H9 (cell line): ENCODE measurements around the gene EDEM2. TPM values are rescaled to one million over a fixed set of nuclear protein-coding genes. Genes with fewer than 3 reads are reported as not detected.

Source experiments
- DNase-seq: peaks from one replicate; pipeline ENCODE4 v3.0.0-alpha.2; 2017
- H2AFZ ChIP-seq: one replicate; pipeline ENCODE4 v1.6.1; 2013; ENCODE audit warnings: mild to moderate bottlenecking, low read length, control low read depth, moderate library complexity
- H2AK5ac ChIP-seq: 2 replicates; pipeline ENCODE4 v1.6.1; 2013; ENCODE audit warnings: low read length, control low read depth, mixed read lengths; ENCODE audit not compliant: insufficient read length
- H2BK120ac ChIP-seq: one replicate; pipeline ENCODE4 v1.6.1; 2013; ENCODE audit warnings: low read depth, mild to moderate bottlenecking, low read length, control low read depth, inconsistent platforms; ENCODE audit not compliant: poor library complexity, severe bottlenecking
- H2BK12ac ChIP-seq: 2 replicates; pipeline ENCODE4 v1.6.1; 2013; ENCODE audit warnings: low read length, control low read depth, mixed read lengths, low read depth; ENCODE audit not compliant: insufficient read length
- H2BK15ac ChIP-seq: 2 replicates; pipeline ENCODE4 v1.6.1; 2013; ENCODE audit warnings: low read depth, low read length, control low read depth
- H2BK20ac ChIP-seq: one replicate; pipeline ENCODE4 v1.6.1; 2013; ENCODE audit warnings: low read depth, mild to moderate bottlenecking, low read length, control low read depth, inconsistent platforms; ENCODE audit not compliant: poor library complexity, severe bottlenecking
- H2BK5ac ChIP-seq: 2 replicates; pipeline ENCODE4 v1.6.1; 2013; ENCODE audit warnings: low read length, control low read depth, mixed read lengths; ENCODE audit not compliant: insufficient read length
- H3K14ac ChIP-seq: 2 replicates; pipeline ENCODE4 v1.6.1; 2013; ENCODE audit warnings: low read length, control low read depth; ENCODE audit not compliant: insufficient read depth
- H3K18ac ChIP-seq: 2 replicates; pipeline ENCODE4 v1.6.1; 2013; ENCODE audit warnings: low read depth, mild to moderate bottlenecking, mixed read lengths, low read length, control low read depth; ENCODE audit not compliant: insufficient read length
- H3K23ac ChIP-seq: 2 replicates; pipeline ENCODE4 v1.6.1; 2013; ENCODE audit warnings: low read length, control low read depth, mixed read lengths, low read depth; ENCODE audit not compliant: insufficient read length
- H3K23me2 ChIP-seq: 2 replicates; pipeline ENCODE4 v1.6.1; 2013; ENCODE audit warnings: low read depth, mild to moderate bottlenecking, mixed read lengths, low read length, control low read depth; ENCODE audit not compliant: insufficient read length, poor library complexity, severe bottlenecking
- H3K27ac ChIP-seq: 2 replicates; pipeline ENCODE4 v1.5.1; 2013; ENCODE audit warnings: low read length, control low read depth, mixed read lengths, low read depth; ENCODE audit not compliant: insufficient read length
- H3K27me3 ChIP-seq: 2 replicates; pipeline ENCODE4 v1.6.1; 2013; ENCODE audit warnings: low read length, control low read depth, inconsistent platforms; ENCODE audit not compliant: insufficient read depth
- H3K4ac ChIP-seq: 2 replicates; pipeline ENCODE4 v1.6.1; 2013; ENCODE audit warnings: low read depth, mild to moderate bottlenecking, control low read depth, inconsistent platforms, low read length, moderate library complexity
- H3K4me1 ChIP-seq: 2 replicates; pipeline ENCODE4 v1.6.1; 2013; ENCODE audit warnings: low read length, control low read depth, inconsistent platforms; ENCODE audit not compliant: insufficient read depth
- H3K4me2 ChIP-seq: 2 replicates; pipeline ENCODE4 v1.6.1; 2013; ENCODE audit warnings: low read length, control low read depth, mixed read lengths; ENCODE audit not compliant: insufficient read length, insufficient read depth
- H3K56ac ChIP-seq: 2 replicates; pipeline ENCODE4 v1.6.1; 2013; ENCODE audit warnings: low read depth, mild to moderate bottlenecking, mixed read lengths, low read length, control low read depth; ENCODE audit not compliant: insufficient read length
- H3K79me1 ChIP-seq: 2 replicates; pipeline ENCODE4 v1.6.1; 2013; ENCODE audit warnings: low read depth, mild to moderate bottlenecking, moderate library complexity, low read length, control low read depth, inconsistent platforms; ENCODE audit not compliant: insufficient read depth, poor library complexity, severe bottlenecking
- H3K79me2 ChIP-seq: 2 replicates; pipeline ENCODE4 v1.6.1; 2013; ENCODE audit warnings: low read length, control low read depth, inconsistent platforms; ENCODE audit not compliant: insufficient read depth
- H3K9ac ChIP-seq: 2 replicates; pipeline ENCODE4 v1.6.1; 2013; ENCODE audit warnings: low read length, control low read depth, mixed read lengths; ENCODE audit not compliant: insufficient read length; ENCODE audit errors: extremely low read depth
- H3K9me3 ChIP-seq: one replicate; pipeline ENCODE4 v1.6.1; 2013; ENCODE audit warnings: low read depth, low read length, inconsistent platforms; ENCODE audit not compliant: control insufficient read depth
- H3T11ph ChIP-seq: one replicate; pipeline ENCODE4 v1.6.1; 2013; ENCODE audit warnings: mild to moderate bottlenecking, low read length, control low read depth, inconsistent platforms
- H4K20me1 ChIP-seq: one replicate; pipeline ENCODE4 v1.6.1; 2013; ENCODE audit not compliant: control insufficient read depth, insufficient read length, insufficient read depth
- H4K5ac ChIP-seq: 2 replicates; pipeline ENCODE4 v1.6.1; 2013; ENCODE audit warnings: low read depth, mild to moderate bottlenecking, mixed read lengths, low read length, control low read depth; ENCODE audit not compliant: insufficient read length
- H4K8ac ChIP-seq: replicated peaks from 2 replicates; pipeline ENCODE4 v1.6.1; 2013; ENCODE audit warnings: low read length, control low read depth, mixed read lengths, low read depth; ENCODE audit not compliant: insufficient read length
- H4K91ac ChIP-seq: 2 replicates; pipeline ENCODE4 v1.6.1; 2013; ENCODE audit warnings: low read depth, mild to moderate bottlenecking, moderate library complexity, mixed read lengths, low read length, control low read depth; ENCODE audit not compliant: insufficient read length
- H3K27ac Mint-ChIP-seq, 3 experiments: 2 replicates in 2 of 3; 3 replicates in 1 of 3; pipeline ENCODE4 v1.8.0; 2020 to 2021; ENCODE audit warnings: mixed read lengths in 3 of 3, mild to moderate bottlenecking in 1 of 3, moderate library complexity in 1 of 3
- H3K27me3 Mint-ChIP-seq: 2 replicates; pipeline ENCODE4 v1.8.0; 2021; ENCODE audit warnings: low read depth, mild to moderate bottlenecking, moderate library complexity, mixed read lengths
- H3K36me3 Mint-ChIP-seq, 3 experiments: 2 replicates in 2 of 3; 3 replicates in 1 of 3; pipeline ENCODE4 v1.8.0; 2020 to 2021; ENCODE audit warnings: low read depth in 3 of 3, mixed read lengths in 3 of 3; ENCODE audit not compliant: insufficient read depth in 1 of 3
- H3K4me1 Mint-ChIP-seq, 2 experiments: 2 replicates each; pipeline ENCODE4 v1.8.0; 2020; ENCODE audit warnings: mixed read lengths in 2 of 2
- H3K4me3 Mint-ChIP-seq, 2 experiments: 2 replicates in 1 of 2; 3 replicates in 1 of 2; pipeline ENCODE4 v1.8.0; 2020 to 2021; ENCODE audit warnings: mild to moderate bottlenecking in 2 of 2, mixed read lengths in 2 of 2, moderate library complexity in 1 of 2
- H3K9me3 Mint-ChIP-seq, 2 experiments: 2 replicates in 1 of 2; 3 replicates in 1 of 2; pipeline ENCODE4 v1.8.0; 2020; ENCODE audit warnings: mild to moderate bottlenecking in 2 of 2, mixed read lengths in 2 of 2, moderate library complexity in 1 of 2
- WGBS: extraction: QIAGEN DNeasy Blood & Tissue Kit; methylation state at CpG from one replicate; pipeline ENCODE4 v1.1.7; 2013; ENCODE audit warnings: missing lambda C conversion rate, low lambda C conversion rate, mixed read lengths; ENCODE audit not compliant: insufficient read length; ENCODE audit errors: extremely low coverage; 5-methylcytosine and 5-hydroxymethylcytosine counted together
- total RNA-seq: library from RNA; stranded (reverse); gene quantifications from 2 replicates; pipeline ENCODE4 v1.2.1, GENCODE V29; 2021
- TF ChIP-seq, protein P1 (sequence below): fragments of 200-600 bp; sonication (generic); conservative IDR thresholded peaks from 3 replicates; pipeline ENCODE4 v1.8.0; 2021; ENCODE audit warnings: antibody characterized with exemption, mild to moderate bottlenecking

EDEM2 gene
- total RNA-seq, 1 experiment from 2014 or later = 27.8 TPM

DNA sequence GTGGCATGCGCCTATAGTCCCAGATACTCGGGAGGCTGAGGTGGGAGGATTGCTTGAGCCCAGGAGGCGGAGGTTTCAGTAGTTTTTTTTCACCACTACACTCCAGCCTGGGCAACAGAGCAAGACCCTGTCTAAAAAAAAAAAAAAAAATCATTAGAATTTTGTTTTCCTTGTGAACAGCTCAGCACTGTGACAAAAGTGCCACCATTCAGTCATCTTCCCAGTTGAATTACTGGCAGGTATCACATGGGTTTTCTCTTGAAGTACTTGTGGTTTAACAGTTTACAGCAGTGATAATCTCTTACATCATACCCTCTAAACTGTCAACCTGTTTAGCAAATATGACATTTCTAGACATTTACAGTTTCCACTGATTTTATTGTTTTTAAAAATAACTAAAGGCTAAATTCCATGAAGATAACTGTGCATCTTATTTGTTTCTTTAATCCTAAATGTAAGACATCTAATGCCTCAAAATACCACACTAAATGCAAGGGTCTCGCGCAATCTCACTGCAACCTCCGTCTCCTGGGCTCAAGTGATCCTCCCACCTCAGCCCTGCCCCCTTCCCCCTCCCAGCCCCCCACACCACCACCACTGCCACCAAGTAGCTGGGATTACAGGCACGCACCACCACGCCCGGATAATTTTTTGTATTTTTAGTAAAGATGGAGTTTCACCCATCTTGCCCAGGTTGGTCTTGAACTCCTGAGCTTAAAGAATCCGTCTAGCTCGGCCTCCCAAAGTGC lies 61.5 kb downstream of the EDEM2 start:
- H3K4me1 ChIP-seq = no peaks in the 10 kb centered on the region
- no peaks in the 10 kb centered on the region for H3K9me3 Mint-ChIP-seq
- H3K27me3 Mint-ChIP-seq = no peaks in the 10 kb centered on the region
- H3K27ac Mint-ChIP-seq = no peak overlapping the region
- no peak overlapping the region for H3K18ac ChIP-seq
- peaks cover 2% of the 10 kb centered on the region for H3K79me1 ChIP-seq
- H4K5ac ChIP-seq = no peak overlapping the region
- H2BK15ac ChIP-seq = no peak overlapping the region
- DNase-seq = no peak
- no peak overlapping the region for H2AK5ac ChIP-seq
- no peak overlapping the region for H4K8ac ChIP-seq
- no peak overlapping the region for H2AFZ ChIP-seq
- H3K9ac ChIP-seq = no peak overlapping the region
- no peak overlapping the region for H3T11ph ChIP-seq
- no peak overlapping the region for H2BK5ac ChIP-seq
- peaks cover 7 to 18% (median 13%) of the 10 kb centered on the region in 3 experiments; a peak in 6 of 7 replicates for H3K36me3 Mint-ChIP-seq
- no peak overlapping the region for H3K23ac ChIP-seq
- H3K9me3 ChIP-seq = no peaks in the 10 kb centered on the region
- H3K4ac ChIP-seq = no peak overlapping the region
- no peak overlapping the region for H3K14ac ChIP-seq
- H3K4me1 Mint-ChIP-seq = peaks cover 3 to 10% of the 10 kb centered on the region in 2 experiments
- no peak overlapping the region for H3K56ac ChIP-seq
- no peak overlapping the region for H2BK12ac ChIP-seq
- TF ChIP-seq, protein P1, sequence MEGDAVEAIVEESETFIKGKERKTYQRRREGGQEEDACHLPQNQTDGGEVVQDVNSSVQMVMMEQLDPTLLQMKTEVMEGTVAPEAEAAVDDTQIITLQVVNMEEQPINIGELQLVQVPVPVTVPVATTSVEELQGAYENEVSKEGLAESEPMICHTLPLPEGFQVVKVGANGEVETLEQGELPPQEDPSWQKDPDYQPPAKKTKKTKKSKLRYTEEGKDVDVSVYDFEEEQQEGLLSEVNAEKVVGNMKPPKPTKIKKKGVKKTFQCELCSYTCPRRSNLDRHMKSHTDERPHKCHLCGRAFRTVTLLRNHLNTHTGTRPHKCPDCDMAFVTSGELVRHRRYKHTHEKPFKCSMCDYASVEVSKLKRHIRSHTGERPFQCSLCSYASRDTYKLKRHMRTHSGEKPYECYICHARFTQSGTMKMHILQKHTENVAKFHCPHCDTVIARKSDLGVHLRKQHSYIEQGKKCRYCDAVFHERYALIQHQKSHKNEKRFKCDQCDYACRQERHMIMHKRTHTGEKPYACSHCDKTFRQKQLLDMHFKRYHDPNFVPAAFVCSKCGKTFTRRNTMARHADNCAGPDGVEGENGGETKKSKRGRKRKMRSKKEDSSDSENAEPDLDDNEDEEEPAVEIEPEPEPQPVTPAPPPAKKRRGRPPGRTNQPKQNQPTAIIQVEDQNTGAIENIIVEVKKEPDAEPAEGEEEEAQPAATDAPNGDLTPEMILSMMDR = no peak
- no CpG with 5 or more reads among the region's 11 CpGs for WGBS
- H3K79me2 ChIP-seq = peaks cover 13% of the 10 kb centered on the region; the same call in 1 of the 2 replicates
- no peak overlapping the region for H3K27ac ChIP-seq
- no peaks in the 10 kb centered on the region for H3K23me2 ChIP-seq
- no peak overlapping the region for H4K91ac ChIP-seq
- H3K4me2 ChIP-seq = no peak overlapping the region
- H3K4me3 Mint-ChIP-seq = no peak overlapping the region
- no peaks in the 10 kb centered on the region for H3K27me3 ChIP-seq
- no peak overlapping the region for H2BK20ac ChIP-seq
- no peak overlapping the region for H2BK120ac ChIP-seq
- no peaks in the 10 kb centered on the region for H4K20me1 ChIP-seq
